ENCODE measurements around the gene CYP19A1. TPM values are rescaled to one million over a fixed set of nuclear protein-coding genes. Genes with fewer than 3 reads are reported as not detected.

The CYP19A1 gene
- total and polyA plus RNA-seq, 4 donors, result 0.03 to 124 (median 0.50) TPM; not detected in 1

DNA sequence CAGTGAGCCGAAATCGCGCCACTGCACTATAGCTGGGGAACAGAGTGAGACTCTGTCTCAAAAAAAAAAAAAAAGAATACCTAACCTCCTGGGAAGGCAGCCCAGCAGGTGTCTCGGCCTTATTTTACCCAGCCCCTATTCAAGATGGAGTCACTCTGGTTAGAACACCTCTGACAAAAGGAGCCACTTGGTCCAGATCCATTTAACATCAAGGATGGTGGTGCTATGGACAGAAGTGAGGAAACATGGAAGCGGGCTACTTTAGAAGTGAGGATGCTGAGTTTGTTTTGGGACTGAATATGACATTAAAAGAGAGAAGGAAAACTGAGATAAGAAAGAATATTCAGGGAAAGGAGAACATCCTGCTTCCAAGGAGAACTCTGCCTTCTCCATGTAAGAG lies 17.8 kb upstream of the CYP19A1 start:
- no peak overlapping the region for H3K4me3 ChIP-seq (ENCODE audit: low read depth in 1 of 3, low read length in 3 of 3)
- H3K36me3 ChIP-seq (ENCODE audit: control insufficient read depth in 4 of 4, insufficient read depth in 3 of 4, low read depth in 1 of 4, low read length in 3 of 4), result no peaks in the 10 kb centered on the region
- no peak overlapping the region for H3K9ac ChIP-seq (ENCODE audit: low read depth in 1 of 2, low read length in 2 of 2)
- DNase-seq (ENCODE audit: low spot score), result no peak
- peaks cover 0 to 2% (median 0%) of the 10 kb centered on the region in 4 donors for H3K27me3 ChIP-seq (ENCODE audit: control insufficient read depth in 4 of 4, insufficient read depth in 4 of 4, low read length in 3 of 4)
- no peak overlapping the region for H3K27ac ChIP-seq (ENCODE audit: low read depth in 1 of 2, low read length in 2 of 2)
- TF ChIP-seq NR2F2 (IDR thresholded peaks at IDR 0.05), result no peak
- TF ChIP-seq HNF4G (IDR thresholded peaks at IDR 0.05), result no peak
- TF ChIP-seq, protein P1, sequence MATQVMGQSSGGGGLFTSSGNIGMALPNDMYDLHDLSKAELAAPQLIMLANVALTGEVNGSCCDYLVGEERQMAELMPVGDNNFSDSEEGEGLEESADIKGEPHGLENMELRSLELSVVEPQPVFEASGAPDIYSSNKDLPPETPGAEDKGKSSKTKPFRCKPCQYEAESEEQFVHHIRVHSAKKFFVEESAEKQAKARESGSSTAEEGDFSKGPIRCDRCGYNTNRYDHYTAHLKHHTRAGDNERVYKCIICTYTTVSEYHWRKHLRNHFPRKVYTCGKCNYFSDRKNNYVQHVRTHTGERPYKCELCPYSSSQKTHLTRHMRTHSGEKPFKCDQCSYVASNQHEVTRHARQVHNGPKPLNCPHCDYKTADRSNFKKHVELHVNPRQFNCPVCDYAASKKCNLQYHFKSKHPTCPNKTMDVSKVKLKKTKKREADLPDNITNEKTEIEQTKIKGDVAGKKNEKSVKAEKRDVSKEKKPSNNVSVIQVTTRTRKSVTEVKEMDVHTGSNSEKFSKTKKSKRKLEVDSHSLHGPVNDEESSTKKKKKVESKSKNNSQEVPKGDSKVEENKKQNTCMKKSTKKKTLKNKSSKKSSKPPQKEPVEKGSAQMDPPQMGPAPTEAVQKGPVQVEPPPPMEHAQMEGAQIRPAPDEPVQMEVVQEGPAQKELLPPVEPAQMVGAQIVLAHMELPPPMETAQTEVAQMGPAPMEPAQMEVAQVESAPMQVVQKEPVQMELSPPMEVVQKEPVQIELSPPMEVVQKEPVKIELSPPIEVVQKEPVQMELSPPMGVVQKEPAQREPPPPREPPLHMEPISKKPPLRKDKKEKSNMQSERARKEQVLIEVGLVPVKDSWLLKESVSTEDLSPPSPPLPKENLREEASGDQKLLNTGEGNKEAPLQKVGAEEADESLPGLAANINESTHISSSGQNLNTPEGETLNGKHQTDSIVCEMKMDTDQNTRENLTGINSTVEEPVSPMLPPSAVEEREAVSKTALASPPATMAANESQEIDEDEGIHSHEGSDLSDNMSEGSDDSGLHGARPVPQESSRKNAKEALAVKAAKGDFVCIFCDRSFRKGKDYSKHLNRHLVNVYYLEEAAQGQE (IDR thresholded peaks at IDR 0.05), result no peak
- no peak for TF ChIP-seq ATF3 (IDR thresholded peaks at IDR 0.05)
- TF ChIP-seq, protein P2, sequence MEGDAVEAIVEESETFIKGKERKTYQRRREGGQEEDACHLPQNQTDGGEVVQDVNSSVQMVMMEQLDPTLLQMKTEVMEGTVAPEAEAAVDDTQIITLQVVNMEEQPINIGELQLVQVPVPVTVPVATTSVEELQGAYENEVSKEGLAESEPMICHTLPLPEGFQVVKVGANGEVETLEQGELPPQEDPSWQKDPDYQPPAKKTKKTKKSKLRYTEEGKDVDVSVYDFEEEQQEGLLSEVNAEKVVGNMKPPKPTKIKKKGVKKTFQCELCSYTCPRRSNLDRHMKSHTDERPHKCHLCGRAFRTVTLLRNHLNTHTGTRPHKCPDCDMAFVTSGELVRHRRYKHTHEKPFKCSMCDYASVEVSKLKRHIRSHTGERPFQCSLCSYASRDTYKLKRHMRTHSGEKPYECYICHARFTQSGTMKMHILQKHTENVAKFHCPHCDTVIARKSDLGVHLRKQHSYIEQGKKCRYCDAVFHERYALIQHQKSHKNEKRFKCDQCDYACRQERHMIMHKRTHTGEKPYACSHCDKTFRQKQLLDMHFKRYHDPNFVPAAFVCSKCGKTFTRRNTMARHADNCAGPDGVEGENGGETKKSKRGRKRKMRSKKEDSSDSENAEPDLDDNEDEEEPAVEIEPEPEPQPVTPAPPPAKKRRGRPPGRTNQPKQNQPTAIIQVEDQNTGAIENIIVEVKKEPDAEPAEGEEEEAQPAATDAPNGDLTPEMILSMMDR (IDR thresholded peaks at IDR 0.05; ENCODE audit: low read depth, low read length, missing input control), result no peak
- no peak for TF ChIP-seq EGR1 (IDR thresholded peaks at IDR 0.05; ENCODE audit: low read depth in 2 of 2)
- TF ChIP-seq HNF4A (conservative IDR thresholded peaks at IDR 0.05), result no peak
- no peak for TF ChIP-seq FOXA1 (IDR thresholded peaks at IDR 0.05)
- no peak for TF ChIP-seq MAX (IDR thresholded peaks at IDR 0.05)
- no peak for TF ChIP-seq SP1 (IDR thresholded peaks at IDR 0.05)
- TF ChIP-seq RAD21 (IDR thresholded peaks at IDR 0.05), result no peak
- TF ChIP-seq ZBTB33 (IDR thresholded peaks at IDR 0.05), result no peak
- no peak for TF ChIP-seq YY1 (IDR thresholded peaks at IDR 0.05)
- H3K4me1 ChIP-seq (ENCODE audit: control insufficient read depth in 4 of 4, insufficient read depth in 4 of 4, low read length in 3 of 4), result no peaks in the 10 kb centered on the region
- H3K9me3 ChIP-seq (ENCODE audit: control insufficient read depth in 4 of 4, low read length in 3 of 4), result no peaks in the 10 kb centered on the region
- 96% methylated on average over 5 of the region's 5 CpGs for WGBS

GRCh38 chr15:51355096-51355495 lies 16.7 kb upstream of the CYP19A1 start:
- Histone ChIP-seq H3K27me3 (ENCODE audit: control insufficient read depth in 4 of 4, insufficient read depth in 4 of 4, low read length in 3 of 4) (peaks cover 0 to 2% (median 0%) of the 10 kb centered on the region in 4 donors), H3K9ac (ENCODE audit: low read depth in 1 of 2, low read length in 2 of 2) (no peak overlapping the region), H3K4me3 (ENCODE audit: low read depth in 1 of 3, low read length in 3 of 3) (no peak overlapping the region), H3K9me3 (ENCODE audit: control insufficient read depth in 4 of 4, low read length in 3 of 4) (no peaks in the 10 kb centered on the region), H3K36me3 (ENCODE audit: control insufficient read depth in 4 of 4, insufficient read depth in 3 of 4, low read depth in 1 of 4, low read length in 3 of 4) (no peaks in the 10 kb centered on the region), H3K4me1 (ENCODE audit: control insufficient read depth in 4 of 4, insufficient read depth in 4 of 4, low read length in 3 of 4) (no peaks in the 10 kb centered on the region), H3K27ac (ENCODE audit: low read depth in 1 of 2, low read length in 2 of 2) (no peak overlapping the region)
- 88% methylated on average over 1 of the region's 1 CpG for WGBS
- TF ChIP-seq FOXA2 (IDR thresholded peaks at IDR 0.05), result no peak
- no peak for TF ChIP-seq GABPA (IDR thresholded peaks at IDR 0.05 in 1 of 2, conservative IDR thresholded peaks at IDR 0.05 in 1 of 2)
- TF ChIP-seq, protein P1 (IDR thresholded peaks at IDR 0.05), result no peak
- TF ChIP-seq JUND (IDR thresholded peaks at IDR 0.05), result no peak
- no peak for TF ChIP-seq TAF1 (conservative IDR thresholded peaks at IDR 0.05)
- DNase-seq (ENCODE audit: low spot score), result no peak
